ENCODE data around the gene HTR3A.

- no peak for TF ChIP-seq POLR2AphosphoS5 (IDR thresholded peaks at IDR 0.05)
- TF ChIP-seq POLR2A (IDR thresholded peaks at IDR 0.05; ENCODE audit: low read depth) = no peak
These were observed 20.7 kb upstream of the HTR3A start for GRCh38 chr11:113954235-113954634.

Data from esophagus muscularis mucosa (tissue), 2 donors.